ENCODE results near the gene LENG1. TPM values are rescaled to one million over a fixed set of nuclear protein-coding genes. Genes with fewer than 3 reads are reported as not detected.

The LENG1 gene
- total RNA-seq, 1 donor from 2014 or later: 7.1 TPM

DNA sequence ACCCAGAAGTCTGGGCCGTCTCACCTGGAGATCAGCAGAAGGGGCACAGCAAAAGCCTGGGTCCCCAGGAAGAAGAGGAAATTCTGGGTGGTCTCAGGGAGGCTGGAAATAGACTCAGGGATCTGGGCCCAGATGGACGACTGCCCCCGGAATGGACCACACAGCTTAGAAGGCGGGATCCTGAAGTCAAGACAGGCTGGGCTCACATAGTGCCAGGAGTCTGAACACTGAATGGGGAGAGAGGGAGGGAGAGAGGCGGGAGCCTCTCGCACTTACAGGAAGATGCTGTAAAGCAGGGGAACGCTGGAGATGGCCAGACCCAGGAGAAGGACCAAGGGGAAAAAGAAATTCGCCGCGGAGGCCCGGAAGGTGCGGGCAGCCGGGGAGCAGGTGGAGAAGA is 1.3 kb upstream of the LENG1 start:
- DNase-seq (ENCODE audit: extremely low spot score, unreplicated experiment): no peak
- H3K4me1 Mint-ChIP-seq (ENCODE audit: unreplicated experiment): peaks cover 34% of the 10 kb centered on the region
- TF ChIP-seq, protein P1, sequence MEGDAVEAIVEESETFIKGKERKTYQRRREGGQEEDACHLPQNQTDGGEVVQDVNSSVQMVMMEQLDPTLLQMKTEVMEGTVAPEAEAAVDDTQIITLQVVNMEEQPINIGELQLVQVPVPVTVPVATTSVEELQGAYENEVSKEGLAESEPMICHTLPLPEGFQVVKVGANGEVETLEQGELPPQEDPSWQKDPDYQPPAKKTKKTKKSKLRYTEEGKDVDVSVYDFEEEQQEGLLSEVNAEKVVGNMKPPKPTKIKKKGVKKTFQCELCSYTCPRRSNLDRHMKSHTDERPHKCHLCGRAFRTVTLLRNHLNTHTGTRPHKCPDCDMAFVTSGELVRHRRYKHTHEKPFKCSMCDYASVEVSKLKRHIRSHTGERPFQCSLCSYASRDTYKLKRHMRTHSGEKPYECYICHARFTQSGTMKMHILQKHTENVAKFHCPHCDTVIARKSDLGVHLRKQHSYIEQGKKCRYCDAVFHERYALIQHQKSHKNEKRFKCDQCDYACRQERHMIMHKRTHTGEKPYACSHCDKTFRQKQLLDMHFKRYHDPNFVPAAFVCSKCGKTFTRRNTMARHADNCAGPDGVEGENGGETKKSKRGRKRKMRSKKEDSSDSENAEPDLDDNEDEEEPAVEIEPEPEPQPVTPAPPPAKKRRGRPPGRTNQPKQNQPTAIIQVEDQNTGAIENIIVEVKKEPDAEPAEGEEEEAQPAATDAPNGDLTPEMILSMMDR (IDR thresholded peaks at IDR 0.05): no peak
- peak overlapping the region; percentile 100 for H3K27ac Mint-ChIP-seq (ENCODE audit: unreplicated experiment)
- H3K9me3 Mint-ChIP-seq (ENCODE audit: unreplicated experiment): peaks cover 3% of the 10 kb centered on the region
- H3K4me3 Mint-ChIP-seq (ENCODE audit: unreplicated experiment): peak overlapping the region; percentile 100
- H3K27me3 Mint-ChIP-seq (ENCODE audit: unreplicated experiment): no peaks in the 10 kb centered on the region
- peaks cover 10% of the 10 kb centered on the region for H3K36me3 Mint-ChIP-seq (ENCODE audit: unreplicated experiment)

GRCh38 chr19:54160182-54160811 is 776 bp upstream of the LENG1 start:
- DNase-seq (ENCODE audit: extremely low spot score, unreplicated experiment): no peak
- peaks cover 3% of the 10 kb centered on the region for H3K9me3 Mint-ChIP-seq (ENCODE audit: unreplicated experiment)
- TF ChIP-seq, protein P1 (IDR thresholded peaks at IDR 0.05): no peak
- H3K36me3 Mint-ChIP-seq (ENCODE audit: unreplicated experiment): peaks cover 10% of the 10 kb centered on the region
- peak overlapping the region; percentile 100 for H3K27ac Mint-ChIP-seq (ENCODE audit: unreplicated experiment)
- H3K4me3 Mint-ChIP-seq (ENCODE audit: unreplicated experiment): peak overlapping the region; percentile 100
- no peaks in the 10 kb centered on the region for H3K27me3 Mint-ChIP-seq (ENCODE audit: unreplicated experiment)
- H3K4me1 Mint-ChIP-seq (ENCODE audit: unreplicated experiment): peaks cover 34% of the 10 kb centered on the region

GRCh38 chr19:54158812-54159351 is 639 bp downstream of the LENG1 start:
- H3K27ac Mint-ChIP-seq (ENCODE audit: unreplicated experiment): peak overlapping the region; percentile 100
- no peaks in the 10 kb centered on the region for H3K27me3 Mint-ChIP-seq (ENCODE audit: unreplicated experiment)
- DNase-seq (ENCODE audit: extremely low spot score, unreplicated experiment): no peak
- peaks cover 30% of the 10 kb centered on the region for H3K4me1 Mint-ChIP-seq (ENCODE audit: unreplicated experiment)
- TF ChIP-seq, protein P1 (IDR thresholded peaks at IDR 0.05): no peak
- peak overlapping the region; percentile 100 for H3K4me3 Mint-ChIP-seq (ENCODE audit: unreplicated experiment)
- peaks cover 22% of the 10 kb centered on the region for H3K36me3 Mint-ChIP-seq (ENCODE audit: unreplicated experiment)
- H3K9me3 Mint-ChIP-seq (ENCODE audit: unreplicated experiment): peaks cover 3% of the 10 kb centered on the region

DNA sequence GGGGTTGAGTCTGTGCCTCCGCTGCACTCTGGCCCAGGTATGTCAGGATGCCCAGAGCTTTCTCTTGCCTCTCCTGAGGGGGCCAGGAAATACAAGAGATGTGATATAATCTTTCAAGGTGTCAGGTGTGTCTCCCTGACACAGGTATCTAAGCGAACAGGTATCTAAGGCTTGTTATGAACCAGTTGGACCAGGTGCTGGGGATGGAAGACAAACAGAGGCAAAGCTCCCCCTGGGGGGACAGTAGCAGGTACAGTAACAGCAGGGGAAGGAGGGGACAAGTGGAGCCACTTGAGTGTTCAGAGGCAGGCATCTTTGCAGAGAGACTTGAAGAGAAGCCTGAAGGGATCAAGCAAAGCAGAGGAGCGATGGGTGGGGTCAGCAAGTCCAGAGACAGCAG is 2.6 kb downstream of the LENG1 start:
- TF ChIP-seq, protein P1 (IDR thresholded peaks at IDR 0.05): no peak
- Mint-ChIP-seq H3K4me1 (ENCODE audit: unreplicated experiment) (peaks cover 37% of the 10 kb centered on the region), H3K27ac (ENCODE audit: unreplicated experiment) (no peak overlapping the region)

DNA sequence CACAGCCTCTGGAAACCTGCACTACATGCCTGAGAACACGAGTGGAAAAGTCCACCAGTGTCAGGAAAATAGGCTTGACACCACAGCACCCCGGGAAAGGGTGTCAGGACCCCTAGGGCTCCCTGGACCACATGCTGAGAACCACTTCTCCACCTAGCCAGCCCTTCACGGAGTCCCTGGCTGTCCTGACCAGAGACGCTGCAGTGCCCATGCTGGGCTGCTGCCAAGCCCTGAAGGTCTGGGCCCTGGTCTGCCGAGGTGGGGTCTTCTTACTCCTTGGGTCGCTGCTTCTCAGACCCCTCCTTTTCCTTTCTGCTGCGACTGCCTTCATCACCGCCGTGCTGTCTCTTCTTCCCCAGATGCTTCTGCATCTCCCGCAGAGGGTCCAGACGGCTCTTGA is 3.0 kb downstream of the LENG1 start:
- Mint-ChIP-seq H3K9me3 (ENCODE audit: unreplicated experiment) (no peaks in the 10 kb centered on the region), H3K4me1 (ENCODE audit: unreplicated experiment) (peaks cover 34% of the 10 kb centered on the region), H3K36me3 (ENCODE audit: unreplicated experiment) (peaks cover 25% of the 10 kb centered on the region), H3K27ac (ENCODE audit: unreplicated experiment) (no peak overlapping the region), H3K27me3 (ENCODE audit: unreplicated experiment) (no peaks in the 10 kb centered on the region), H3K4me3 (ENCODE audit: unreplicated experiment) (no peak overlapping the region)
- no peak for DNase-seq (ENCODE audit: extremely low spot score, unreplicated experiment)
- TF ChIP-seq, protein P1 (IDR thresholded peaks at IDR 0.05): no peak

More for the DNA sequence above, 2.6 kb downstream of the LENG1 start:
- Mint-ChIP-seq H3K27me3 (ENCODE audit: unreplicated experiment) (no peaks in the 10 kb centered on the region), H3K4me3 (ENCODE audit: unreplicated experiment) (no peak overlapping the region), H3K36me3 (ENCODE audit: unreplicated experiment) (peaks cover 25% of the 10 kb centered on the region), H3K9me3 (ENCODE audit: unreplicated experiment) (no peaks in the 10 kb centered on the region)
- DNase-seq (ENCODE audit: extremely low spot score, unreplicated experiment): no peak
